C4-2B (cell line): ENCODE data around the gene EFEMP1.

Source experiments
- ZFX ChIP-seq: fragments of 450-650 bp; IDR thresholded peaks from 2 replicates; pipeline ENCODE4 v1.6.1; 2017
- TF ChIP-seq, protein P1 (sequence below): fragments of 450-650 bp; conservative IDR thresholded peaks from 2 replicates; pipeline ENCODE4 v1.5.1; 2017; ENCODE audit warnings: mild to moderate bottlenecking

DNA sequence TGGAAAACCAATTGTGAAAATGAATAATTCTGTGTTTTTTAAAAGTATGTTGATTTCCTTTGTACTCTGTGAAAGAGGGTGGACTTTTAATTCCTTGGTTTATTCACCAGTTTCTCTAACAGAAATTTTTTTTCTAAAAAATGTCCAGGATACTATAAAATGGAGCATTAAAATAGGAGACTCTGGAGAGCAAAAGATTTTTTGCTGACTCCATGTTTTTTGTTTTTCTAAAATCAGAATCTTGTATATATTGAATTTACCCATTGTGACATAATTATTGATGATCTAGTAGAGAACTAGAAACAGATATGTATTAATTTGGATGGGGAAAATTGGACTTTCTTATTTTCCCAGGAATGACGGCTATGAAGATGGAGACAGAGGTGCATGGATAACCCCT is 23.2 kb upstream of the EFEMP1 start:
- TF ChIP-seq, protein P1, sequence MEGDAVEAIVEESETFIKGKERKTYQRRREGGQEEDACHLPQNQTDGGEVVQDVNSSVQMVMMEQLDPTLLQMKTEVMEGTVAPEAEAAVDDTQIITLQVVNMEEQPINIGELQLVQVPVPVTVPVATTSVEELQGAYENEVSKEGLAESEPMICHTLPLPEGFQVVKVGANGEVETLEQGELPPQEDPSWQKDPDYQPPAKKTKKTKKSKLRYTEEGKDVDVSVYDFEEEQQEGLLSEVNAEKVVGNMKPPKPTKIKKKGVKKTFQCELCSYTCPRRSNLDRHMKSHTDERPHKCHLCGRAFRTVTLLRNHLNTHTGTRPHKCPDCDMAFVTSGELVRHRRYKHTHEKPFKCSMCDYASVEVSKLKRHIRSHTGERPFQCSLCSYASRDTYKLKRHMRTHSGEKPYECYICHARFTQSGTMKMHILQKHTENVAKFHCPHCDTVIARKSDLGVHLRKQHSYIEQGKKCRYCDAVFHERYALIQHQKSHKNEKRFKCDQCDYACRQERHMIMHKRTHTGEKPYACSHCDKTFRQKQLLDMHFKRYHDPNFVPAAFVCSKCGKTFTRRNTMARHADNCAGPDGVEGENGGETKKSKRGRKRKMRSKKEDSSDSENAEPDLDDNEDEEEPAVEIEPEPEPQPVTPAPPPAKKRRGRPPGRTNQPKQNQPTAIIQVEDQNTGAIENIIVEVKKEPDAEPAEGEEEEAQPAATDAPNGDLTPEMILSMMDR, result no peak
- TF ChIP-seq ZFX, result no peak
